ENCODE results near the gene PPDPF.

DNA sequence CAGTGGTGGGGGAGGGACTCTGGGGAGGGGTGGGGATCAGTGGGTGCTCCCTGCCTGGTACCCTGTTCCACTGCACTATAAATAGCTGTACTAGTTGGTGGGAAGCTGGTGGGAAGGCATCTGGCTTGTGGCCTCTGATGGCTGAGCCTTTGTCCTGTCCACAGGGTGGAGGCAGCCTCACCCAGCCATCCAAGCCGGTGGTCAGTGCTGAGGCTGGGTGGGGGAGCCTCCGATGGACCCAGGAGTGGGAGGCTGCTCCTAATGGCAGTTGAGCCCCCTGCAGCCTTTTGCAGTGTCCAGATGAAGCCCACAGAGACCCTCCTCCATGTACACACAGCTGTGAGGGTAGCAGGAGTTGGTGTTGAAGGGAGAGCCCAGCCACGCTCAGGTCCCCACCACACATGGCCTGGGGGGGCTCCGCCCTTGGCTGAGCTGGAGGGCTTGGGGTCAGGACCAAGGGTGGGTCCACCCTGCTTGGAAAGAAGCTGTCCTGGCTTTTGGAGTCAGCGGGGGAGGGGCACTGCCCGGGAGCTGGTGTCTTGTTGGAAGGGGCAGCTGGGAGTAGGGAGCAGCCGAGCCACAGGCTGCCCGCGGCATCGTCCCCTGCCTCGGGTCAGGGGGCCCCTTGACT lies 2.5 kb downstream of the PPDPF start:
- TF ChIP-seq, protein P1, sequence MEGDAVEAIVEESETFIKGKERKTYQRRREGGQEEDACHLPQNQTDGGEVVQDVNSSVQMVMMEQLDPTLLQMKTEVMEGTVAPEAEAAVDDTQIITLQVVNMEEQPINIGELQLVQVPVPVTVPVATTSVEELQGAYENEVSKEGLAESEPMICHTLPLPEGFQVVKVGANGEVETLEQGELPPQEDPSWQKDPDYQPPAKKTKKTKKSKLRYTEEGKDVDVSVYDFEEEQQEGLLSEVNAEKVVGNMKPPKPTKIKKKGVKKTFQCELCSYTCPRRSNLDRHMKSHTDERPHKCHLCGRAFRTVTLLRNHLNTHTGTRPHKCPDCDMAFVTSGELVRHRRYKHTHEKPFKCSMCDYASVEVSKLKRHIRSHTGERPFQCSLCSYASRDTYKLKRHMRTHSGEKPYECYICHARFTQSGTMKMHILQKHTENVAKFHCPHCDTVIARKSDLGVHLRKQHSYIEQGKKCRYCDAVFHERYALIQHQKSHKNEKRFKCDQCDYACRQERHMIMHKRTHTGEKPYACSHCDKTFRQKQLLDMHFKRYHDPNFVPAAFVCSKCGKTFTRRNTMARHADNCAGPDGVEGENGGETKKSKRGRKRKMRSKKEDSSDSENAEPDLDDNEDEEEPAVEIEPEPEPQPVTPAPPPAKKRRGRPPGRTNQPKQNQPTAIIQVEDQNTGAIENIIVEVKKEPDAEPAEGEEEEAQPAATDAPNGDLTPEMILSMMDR (IDR thresholded peaks at IDR 0.05) = no peak
- no peak for TF ChIP-seq POLR2A (IDR thresholded peaks at IDR 0.05)
